ENCODE measurements around the gene ARL5A.
"Not testable (repeated sequence)": the region's sequence is repeated elsewhere in the genome, so short reads cannot be mapped to it uniquely, and the experiment has no call there.

Gene ARL5A

DNA sequence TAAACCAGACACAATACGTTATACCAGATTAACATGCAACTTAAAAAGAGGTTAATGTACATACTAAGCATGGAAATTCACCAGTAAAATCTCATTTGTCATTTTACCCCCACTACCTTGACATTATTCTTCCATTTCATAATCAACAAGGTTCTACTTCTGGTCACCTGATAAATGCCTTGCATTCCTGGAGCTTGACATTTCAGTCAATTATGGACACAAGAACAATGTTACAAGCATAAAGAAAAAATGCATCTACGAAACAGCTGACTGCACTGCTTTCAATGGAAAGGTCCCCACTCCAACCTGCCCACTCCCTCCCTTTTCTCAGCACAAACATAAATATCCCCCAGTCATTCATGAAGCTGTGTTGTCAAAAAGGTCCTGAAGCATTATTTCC lies 31.4 kb downstream of the ARL5A start:
- H3K18ac ChIP-seq (ENCODE audit: low read length), result no peak overlapping the region
- no peak overlapping the region for H2AFZ ChIP-seq (ENCODE audit: insufficient read depth, low read length, poor library complexity)
- no peaks in the 10 kb centered on the region for H3K79me2 ChIP-seq (ENCODE audit: control insufficient read depth, insufficient read depth, low read length, poor library complexity)
- no peaks in the 10 kb centered on the region for H3K9me3 ChIP-seq (ENCODE audit: insufficient read depth, low read depth, low read length)
- DNase-seq, result peak; percentile 33 to 67
- no peak overlapping the region for H4K12ac ChIP-seq (ENCODE audit: low read depth, low read length)
- H3K4ac ChIP-seq (ENCODE audit: low read depth, low read length), result no peak overlapping the region
- peaks cover 4% of the 10 kb centered on the region in 2 experiments for H3K36me3 ChIP-seq (ENCODE audit: control insufficient read depth in 1 of 2, insufficient read depth in 2 of 2, low read length in 2 of 2)
- WGBS (ENCODE audit: extremely low coverage, insufficient coverage, insufficient read length), result no CpG with 5 or more reads among the region's 2 CpGs
- H3K4me1 ChIP-seq (ENCODE audit: control insufficient read depth in 1 of 2, insufficient read depth in 2 of 2, low read length in 2 of 2), result no peaks in the 10 kb centered on the region
- no peak overlapping the region for H2BK12ac ChIP-seq (ENCODE audit: low read length)
- H2AK5ac ChIP-seq (ENCODE audit: low read length), result no peak overlapping the region
- H3K79me1 ChIP-seq (ENCODE audit: low read length), result no peaks in the 10 kb centered on the region
- no peak overlapping the region for H3K4me2 ChIP-seq (ENCODE audit: low read length)
- no peak overlapping the region for H4K91ac ChIP-seq (ENCODE audit: low read depth, low read length)
- H3K9ac ChIP-seq (ENCODE audit: low read length), result no peak overlapping the region
- H2BK5ac ChIP-seq (ENCODE audit: low read depth, low read length, poor library complexity), result no peak overlapping the region
- no peak overlapping the region for H3K23ac ChIP-seq (ENCODE audit: low read length)
- no peaks in the 10 kb centered on the region for H3K27me3 ChIP-seq (ENCODE audit: insufficient read depth, low read length)
- H3K14ac ChIP-seq (ENCODE audit: low read length), result no peak overlapping the region
- H3K4me3 ChIP-seq (ENCODE audit: low read depth, low read length), result no peak overlapping the region
- H3K27ac ChIP-seq (ENCODE audit: low read depth, low read length), result no peak overlapping the region
- H2BK120ac ChIP-seq (ENCODE audit: insufficient read depth, low read length, poor library complexity), result no peak overlapping the region
- no peak overlapping the region for H4K8ac ChIP-seq (ENCODE audit: low read depth, low read length)

DNA sequence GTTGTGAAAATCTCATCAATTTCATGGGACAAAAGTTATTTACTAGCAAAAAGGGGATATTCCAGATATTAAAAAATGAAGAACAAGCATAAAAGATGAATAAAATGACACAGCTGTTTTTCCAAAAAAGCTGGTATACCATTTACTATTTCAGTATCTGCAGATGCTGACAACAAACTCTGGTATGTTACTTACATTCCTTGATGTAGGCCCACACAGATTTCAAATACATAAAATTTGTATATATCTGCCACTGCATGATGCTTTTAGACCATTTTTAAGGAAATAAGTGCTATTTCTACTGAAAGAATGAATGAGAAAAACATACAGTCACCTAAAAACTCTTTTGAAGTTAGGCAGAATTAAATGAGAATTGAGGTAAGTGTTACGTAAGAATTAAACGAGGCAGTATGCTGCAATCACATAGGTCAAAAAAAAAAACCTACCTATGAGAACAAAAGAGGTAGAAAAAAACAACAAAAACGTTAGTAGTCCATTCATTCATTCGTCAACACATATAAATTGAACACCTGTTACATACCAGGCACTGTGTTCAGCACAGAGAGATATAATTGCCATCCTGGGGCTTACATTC lies 32.5 kb downstream of the ARL5A start:
- Histone ChIP-seq H3K4me1 (ENCODE audit: control insufficient read depth in 1 of 2, insufficient read depth in 2 of 2, low read length in 2 of 2) (no peaks in the 10 kb centered on the region), H3K4me3 (ENCODE audit: low read depth, low read length) (no peak overlapping the region), H3K18ac (ENCODE audit: low read length) (no peak overlapping the region), H3K4ac (ENCODE audit: low read depth, low read length) (no peak overlapping the region), H2BK5ac (ENCODE audit: low read depth, low read length, poor library complexity) (no peak overlapping the region), H3K27ac (ENCODE audit: low read depth, low read length) (no peak overlapping the region), H2AK5ac (ENCODE audit: low read length) (no peak overlapping the region), H3K23ac (ENCODE audit: low read length) (peak overlapping the region; percentile 89), H3K27me3 (ENCODE audit: insufficient read depth, low read length) (no peaks in the 10 kb centered on the region), H2BK120ac (ENCODE audit: insufficient read depth, low read length, poor library complexity) (no peak overlapping the region), H3K4me2 (ENCODE audit: low read length) (no peak overlapping the region), H4K91ac (ENCODE audit: low read depth, low read length) (no peak overlapping the region), H3K14ac (ENCODE audit: low read length) (no peak overlapping the region), H3K36me3 (ENCODE audit: control insufficient read depth in 1 of 2, insufficient read depth in 2 of 2, low read length in 2 of 2) (peaks cover 4% of the 10 kb centered on the region in 2 experiments), H2BK12ac (ENCODE audit: low read length) (no peak overlapping the region), H2AFZ (ENCODE audit: insufficient read depth, low read length, poor library complexity) (no peak overlapping the region), H3K79me1 (ENCODE audit: low read length) (no peaks in the 10 kb centered on the region), H3K79me2 (ENCODE audit: control insufficient read depth, insufficient read depth, low read length, poor library complexity) (no peaks in the 10 kb centered on the region), H4K8ac (ENCODE audit: low read depth, low read length) (no peak overlapping the region), H3K9ac (ENCODE audit: low read length) (no peak overlapping the region), H4K12ac (ENCODE audit: low read depth, low read length) (no peak overlapping the region), H3K9me3 (ENCODE audit: insufficient read depth, low read depth, low read length) (no peaks in the 10 kb centered on the region)
- no CpG with 5 or more reads among the region's 4 CpGs for WGBS (ENCODE audit: extremely low coverage, insufficient coverage, insufficient read length)
- DNase-seq, result peak in 1 of 2 donors; percentile 35

DNA sequence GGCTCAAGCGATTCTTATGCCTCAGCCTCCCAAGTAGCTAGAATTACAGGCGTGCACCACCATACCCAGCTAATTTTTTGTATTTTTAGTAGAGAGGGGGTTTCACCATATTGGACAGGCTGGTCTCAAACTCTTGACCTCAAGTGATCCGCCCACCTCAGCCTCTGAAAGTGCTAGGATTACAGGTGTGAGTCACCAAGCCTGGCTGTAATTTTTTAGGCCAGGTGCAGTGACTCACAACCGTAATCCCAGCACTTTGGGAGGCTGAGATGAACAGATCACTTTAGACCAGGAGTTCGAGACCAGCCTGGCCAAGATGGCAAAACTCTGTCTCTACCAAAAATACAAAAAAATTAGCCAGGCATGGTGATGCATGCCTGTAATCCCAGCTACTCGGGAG lies 33.8 kb downstream of the ARL5A start:
- not testable (repeated sequence) for H2BK12ac ChIP-seq (ENCODE audit: low read length); H2AK5ac ChIP-seq (ENCODE audit: low read length); H4K8ac ChIP-seq (ENCODE audit: low read depth, low read length)

DNA sequence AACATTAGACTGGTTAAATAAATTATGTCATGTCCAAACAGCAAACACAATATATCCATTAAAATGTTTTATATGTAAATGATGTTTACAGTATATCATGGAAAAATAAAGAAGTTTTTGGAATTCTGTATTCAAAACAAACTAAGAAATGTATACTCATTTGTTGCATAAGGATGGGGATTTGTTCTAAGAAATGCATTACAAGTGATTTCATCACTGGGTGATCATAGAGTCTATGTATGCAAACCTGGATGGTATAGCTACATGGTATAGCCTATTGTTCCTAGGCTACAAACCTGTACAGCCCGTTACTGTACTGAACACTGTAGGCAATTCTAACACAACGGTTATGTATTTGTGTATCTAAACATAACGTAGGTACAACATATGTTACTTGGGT lies 35.1 kb downstream of the ARL5A start:
- H3K14ac ChIP-seq (ENCODE audit: low read length), result no peak overlapping the region
- H3K79me1 ChIP-seq (ENCODE audit: low read length), result no peaks in the 10 kb centered on the region
- H4K12ac ChIP-seq (ENCODE audit: low read depth, low read length), result no peak overlapping the region
- H2BK120ac ChIP-seq (ENCODE audit: insufficient read depth, low read length, poor library complexity), result no peak overlapping the region
- no peak overlapping the region for H2AFZ ChIP-seq (ENCODE audit: insufficient read depth, low read length, poor library complexity)
- no peak overlapping the region for H3K27ac ChIP-seq (ENCODE audit: low read depth, low read length)
- no peak overlapping the region for H3K9ac ChIP-seq (ENCODE audit: low read length)
- H3K4ac ChIP-seq (ENCODE audit: low read depth, low read length), result no peak overlapping the region
- H4K8ac ChIP-seq (ENCODE audit: low read depth, low read length), result no peak overlapping the region
- no peak overlapping the region for H4K91ac ChIP-seq (ENCODE audit: low read depth, low read length)
- no CpG with 5 or more reads among the region's 3 CpGs for WGBS (ENCODE audit: extremely low coverage, insufficient coverage, insufficient read length)
- no peak for DNase-seq
- no peak overlapping the region for H3K23ac ChIP-seq (ENCODE audit: low read length)
- no peaks in the 10 kb centered on the region for H3K79me2 ChIP-seq (ENCODE audit: control insufficient read depth, insufficient read depth, low read length, poor library complexity)
- H3K36me3 ChIP-seq (ENCODE audit: control insufficient read depth in 1 of 2, insufficient read depth in 2 of 2, low read length in 2 of 2), result peaks cover 4 to 9% of the 10 kb centered on the region in 2 experiments
- H2BK5ac ChIP-seq (ENCODE audit: low read depth, low read length, poor library complexity), result no peak overlapping the region
- H3K9me3 ChIP-seq (ENCODE audit: insufficient read depth, low read depth, low read length), result no peaks in the 10 kb centered on the region
- no peak overlapping the region for H3K4me2 ChIP-seq (ENCODE audit: low read length)
- H2AK5ac ChIP-seq (ENCODE audit: low read length), result no peak overlapping the region
- no peaks in the 10 kb centered on the region for H3K27me3 ChIP-seq (ENCODE audit: insufficient read depth, low read length)
- no peak overlapping the region for H2BK12ac ChIP-seq (ENCODE audit: low read length)
- H3K4me3 ChIP-seq (ENCODE audit: low read depth, low read length), result no peak overlapping the region
- H3K18ac ChIP-seq (ENCODE audit: low read length), result no peak overlapping the region
- no peaks in the 10 kb centered on the region for H3K4me1 ChIP-seq (ENCODE audit: control insufficient read depth in 1 of 2, insufficient read depth in 2 of 2, low read length in 2 of 2)

More for the DNA sequence above, 33.8 kb downstream of the ARL5A start:
- H3K18ac ChIP-seq (ENCODE audit: low read length); H2BK120ac ChIP-seq (ENCODE audit: insufficient read depth, low read length, poor library complexity); H3K4me2 ChIP-seq (ENCODE audit: low read length); H3K9ac ChIP-seq (ENCODE audit: low read length); H3K14ac ChIP-seq (ENCODE audit: low read length); H2BK5ac ChIP-seq (ENCODE audit: low read depth, low read length, poor library complexity); H3K9me3 ChIP-seq (ENCODE audit: insufficient read depth, low read depth, low read length); H4K91ac ChIP-seq (ENCODE audit: low read depth, low read length); H3K4me3 ChIP-seq (ENCODE audit: low read depth, low read length); H3K36me3 ChIP-seq (ENCODE audit: control insufficient read depth in 1 of 2, insufficient read depth in 2 of 2, low read length in 2 of 2); H3K79me2 ChIP-seq (ENCODE audit: control insufficient read depth, insufficient read depth, low read length, poor library complexity); H3K4ac ChIP-seq (ENCODE audit: low read depth, low read length); H2AFZ ChIP-seq (ENCODE audit: insufficient read depth, low read length, poor library complexity); H3K27ac ChIP-seq (ENCODE audit: low read depth, low read length); H3K4me1 ChIP-seq (ENCODE audit: control insufficient read depth in 1 of 2, insufficient read depth in 2 of 2, low read length in 2 of 2); H3K27me3 ChIP-seq (ENCODE audit: insufficient read depth, low read length); H3K23ac ChIP-seq (ENCODE audit: low read length); H4K12ac ChIP-seq (ENCODE audit: low read depth, low read length); H3K79me1 ChIP-seq (ENCODE audit: low read length): not testable (repeated sequence)
- WGBS (ENCODE audit: extremely low coverage, insufficient coverage, insufficient read length), result no CpG with 5 or more reads among the region's 6 CpGs
- DNase-seq, result peak; percentile 15 to 50
